ENCODE data around the gene NCKIPSD. TPM values are rescaled to one million over a fixed set of nuclear protein-coding genes. Genes with fewer than 3 reads are reported as not detected.

Gene NCKIPSD
- total RNA-seq, 4 donors from 2014 or later = 13.2 to 33.1 (median 19.4) TPM

DNA sequence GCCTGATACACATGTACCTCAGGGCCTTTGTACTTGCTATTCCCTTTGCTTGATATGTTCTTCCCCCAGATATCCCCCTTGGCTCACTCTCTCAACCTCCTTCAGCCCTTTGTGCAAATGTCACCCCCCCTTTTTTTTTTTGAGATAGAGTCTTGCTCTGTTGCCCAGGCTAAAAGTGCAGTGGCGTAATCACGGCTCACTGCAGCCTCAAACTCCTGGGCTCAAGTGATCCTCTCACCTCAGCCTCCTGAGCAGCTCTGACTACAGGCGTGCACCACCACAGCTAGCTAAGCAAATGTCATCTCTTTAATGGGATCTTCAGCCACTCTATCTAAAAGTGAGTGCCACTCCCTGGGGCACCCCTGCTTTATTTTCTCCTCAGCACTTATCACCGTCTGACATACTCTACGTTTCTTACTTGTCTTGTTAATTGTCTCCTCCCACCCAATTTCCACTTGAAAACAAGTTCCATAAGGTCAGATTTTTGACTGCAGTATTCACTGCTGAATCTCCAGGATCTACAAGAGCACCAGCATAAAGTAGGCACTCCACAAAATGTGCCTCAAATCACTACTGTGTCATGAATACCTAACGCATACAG lies 16.7 kb upstream of the NCKIPSD start:
- DNase-seq = no peak
- no peaks in the 10 kb centered on the region for H3K27me3 ChIP-seq
- H3K36me3 ChIP-seq = no peaks in the 10 kb centered on the region
- in situ Hi-C loops (cut with MboI; ENCODE audit: low sequenced_read_pairs in 4 of 4) = no loop called here
- H3K4me1 ChIP-seq = peaks cover 3 to 9% of the 10 kb centered on the region in 2 donors
- no peak overlapping the region for H3K4me3 ChIP-seq
- intact Hi-C loops (cut with DNase I; ENCODE audit: low total_unique reads) = no loop called here
- TF ChIP-seq POLR2A (IDR thresholded peaks at IDR 0.05) = no peak
- TF ChIP-seq, protein P1, sequence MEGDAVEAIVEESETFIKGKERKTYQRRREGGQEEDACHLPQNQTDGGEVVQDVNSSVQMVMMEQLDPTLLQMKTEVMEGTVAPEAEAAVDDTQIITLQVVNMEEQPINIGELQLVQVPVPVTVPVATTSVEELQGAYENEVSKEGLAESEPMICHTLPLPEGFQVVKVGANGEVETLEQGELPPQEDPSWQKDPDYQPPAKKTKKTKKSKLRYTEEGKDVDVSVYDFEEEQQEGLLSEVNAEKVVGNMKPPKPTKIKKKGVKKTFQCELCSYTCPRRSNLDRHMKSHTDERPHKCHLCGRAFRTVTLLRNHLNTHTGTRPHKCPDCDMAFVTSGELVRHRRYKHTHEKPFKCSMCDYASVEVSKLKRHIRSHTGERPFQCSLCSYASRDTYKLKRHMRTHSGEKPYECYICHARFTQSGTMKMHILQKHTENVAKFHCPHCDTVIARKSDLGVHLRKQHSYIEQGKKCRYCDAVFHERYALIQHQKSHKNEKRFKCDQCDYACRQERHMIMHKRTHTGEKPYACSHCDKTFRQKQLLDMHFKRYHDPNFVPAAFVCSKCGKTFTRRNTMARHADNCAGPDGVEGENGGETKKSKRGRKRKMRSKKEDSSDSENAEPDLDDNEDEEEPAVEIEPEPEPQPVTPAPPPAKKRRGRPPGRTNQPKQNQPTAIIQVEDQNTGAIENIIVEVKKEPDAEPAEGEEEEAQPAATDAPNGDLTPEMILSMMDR (IDR thresholded peaks at IDR 0.05 in 4 of 5, conservative IDR thresholded peaks at IDR 0.05 in 1 of 5) = no peak
- no peak overlapping the region for H3K27ac ChIP-seq
- ATAC-seq = no peak
- no peaks in the 10 kb centered on the region for H3K9me3 ChIP-seq

DNA sequence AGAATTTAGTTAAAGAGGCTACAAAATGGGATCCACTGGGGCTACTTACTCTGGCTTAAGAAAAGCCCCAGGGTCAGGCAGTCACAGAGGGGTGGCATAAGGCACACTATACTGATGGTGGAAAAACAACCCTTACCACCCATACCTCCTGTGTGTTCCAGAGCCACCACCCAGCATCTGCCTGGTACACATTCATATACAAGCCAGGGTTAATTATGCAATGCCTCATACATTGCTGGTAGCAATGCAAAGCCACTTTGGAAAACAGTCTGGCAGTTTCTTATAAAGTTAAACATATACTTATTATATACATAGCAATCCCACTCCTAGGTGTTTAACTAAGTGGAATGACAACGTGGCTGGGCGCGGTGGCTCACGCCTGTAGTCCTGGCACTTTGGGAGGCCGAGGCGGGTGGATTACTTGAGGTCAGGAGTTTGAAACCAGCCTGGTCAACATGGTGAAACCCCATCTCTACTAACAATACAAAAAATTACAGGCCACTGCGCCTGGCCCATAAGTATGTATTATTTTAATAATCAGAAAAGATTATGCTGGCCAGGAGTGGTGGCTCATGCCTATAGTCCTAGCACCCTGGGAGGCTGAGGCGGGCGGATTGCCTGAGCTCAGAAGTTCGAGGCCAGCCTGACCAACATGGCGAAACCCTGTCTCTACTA lies 15.2 kb upstream of the NCKIPSD start:
- intact Hi-C loops (cut with DNase I; ENCODE audit: low total_unique reads) (no loop called here), in situ Hi-C loops (cut with MboI; ENCODE audit: low sequenced_read_pairs in 4 of 4) (no loop called here)
- ATAC-seq = no peak
- H3K4me1 ChIP-seq = peaks cover 9% of the 10 kb centered on the region in 2 donors
- H3K36me3 ChIP-seq = no peaks in the 10 kb centered on the region
- H3K27me3 ChIP-seq = no peaks in the 10 kb centered on the region
- H3K27ac ChIP-seq = no peak overlapping the region
- TF ChIP-seq, protein P1 (IDR thresholded peaks at IDR 0.05 in 4 of 5, conservative IDR thresholded peaks at IDR 0.05 in 1 of 5) = no peak
- TF ChIP-seq POLR2A (IDR thresholded peaks at IDR 0.05) = no peak
- no peak for DNase-seq
- H3K4me3 ChIP-seq = no peak overlapping the region
- H3K9me3 ChIP-seq = no peaks in the 10 kb centered on the region

DNA sequence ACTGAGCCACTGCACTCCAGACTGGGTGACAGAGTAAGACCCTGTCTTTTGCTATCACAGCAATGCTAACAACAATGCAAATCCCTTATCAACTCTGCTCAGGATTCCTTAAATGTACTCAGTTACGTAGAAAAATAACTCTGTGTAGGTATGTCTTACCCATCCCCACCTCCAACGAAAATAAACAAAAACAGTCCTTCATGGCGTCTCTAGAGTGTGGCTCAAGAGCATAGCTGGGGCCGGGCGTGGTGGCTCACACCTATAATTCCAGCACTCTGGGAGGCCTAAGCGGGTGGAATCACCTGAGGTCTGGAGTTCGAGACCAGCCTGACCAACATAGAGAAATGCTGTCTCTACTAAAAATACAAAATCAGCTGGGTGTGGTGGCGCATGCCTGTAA lies 13.2 kb upstream of the NCKIPSD start:
- H3K27me3 ChIP-seq = no peaks in the 10 kb centered on the region
- H3K27ac ChIP-seq = no peak overlapping the region
- no peak for DNase-seq
- TF ChIP-seq, protein P1 (IDR thresholded peaks at IDR 0.05 in 4 of 5, conservative IDR thresholded peaks at IDR 0.05 in 1 of 5) = no peak
- no peak for TF ChIP-seq POLR2A (IDR thresholded peaks at IDR 0.05)
- intact Hi-C loops (cut with DNase I; ENCODE audit: low total_unique reads) = no loop called here
- no peaks in the 10 kb centered on the region for H3K9me3 ChIP-seq
- H3K4me1 ChIP-seq = peaks cover 7 to 9% of the 10 kb centered on the region in 2 donors
- peaks cover 0 to 14% of the 10 kb centered on the region in 2 donors for H3K36me3 ChIP-seq
- H3K4me3 ChIP-seq = no peak overlapping the region
- in situ Hi-C loops (cut with MboI; ENCODE audit: low sequenced_read_pairs in 4 of 4) = no loop called here
- ATAC-seq = no peak

DNA sequence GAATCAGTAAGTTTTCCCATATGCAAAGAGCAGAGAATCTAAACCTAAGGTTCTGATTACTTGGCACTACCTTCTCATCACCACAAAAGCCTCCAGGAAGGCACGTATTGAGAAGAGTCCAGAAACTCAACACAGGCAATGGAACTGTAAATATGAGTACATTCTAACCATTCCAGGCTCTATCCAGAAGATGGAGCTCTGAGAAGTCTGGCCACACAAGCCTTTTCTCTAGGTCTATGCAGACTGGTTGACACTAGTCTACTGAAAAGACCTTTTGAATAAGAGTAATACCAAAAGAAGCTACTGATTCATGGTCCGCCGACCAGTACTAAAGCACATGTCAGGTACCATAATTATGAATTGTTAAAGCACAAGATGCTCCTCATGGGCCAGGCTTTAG lies 12.2 kb upstream of the NCKIPSD start:
- Histone ChIP-seq H3K4me3 (no peak overlapping the region), H3K36me3 (peaks cover 0 to 23% of the 10 kb centered on the region in 2 donors), H3K9me3 (no peaks in the 10 kb centered on the region), H3K27ac (no peak overlapping the region), H3K4me1 (peaks cover 5 to 6% of the 10 kb centered on the region in 2 donors), H3K27me3 (no peaks in the 10 kb centered on the region)
- in situ Hi-C loops (cut with MboI; ENCODE audit: low sequenced_read_pairs in 4 of 4) = no loop called here
- ATAC-seq (no peak), DNase-seq (no peak)
- intact Hi-C loops (cut with DNase I; ENCODE audit: low total_unique reads) = no loop called here
- TF ChIP-seq POLR2A (IDR thresholded peaks at IDR 0.05) = no peak
- TF ChIP-seq, protein P1 (IDR thresholded peaks at IDR 0.05 in 4 of 5, conservative IDR thresholded peaks at IDR 0.05 in 1 of 5) = no peak
